Gastrocnemius medialis (tissue), 4 donors: ENCODE measurements around the gene PRKCE. TPM values are rescaled to one million over a fixed set of nuclear protein-coding genes. Genes with fewer than 3 reads are reported as not detected.

Source experiments
- ATAC-seq, 2 donors: fragments of 150-250 bp; one replicate each; pipeline ENCODE4 v1.9.1; 2016
- DNase-seq, 2 donors: peaks; one replicate each; pipeline ENCODE4 v3.0.0-alpha.2; 2019
- H3K27ac ChIP-seq, 4 donors: fragments of 200-600 bp; sonication (generic); 1 replicate in 1 of 4; 2 replicates in 3 of 4; pipeline ENCODE4 v1.5.1; 2016 to 2018; ENCODE audit warnings: mild to moderate bottlenecking in 2 of 4, moderate library complexity in 1 of 4
- H3K27me3 ChIP-seq, 3 donors: fragments of 200-600 bp; sonication (generic) in 2 of 3; 1 replicate in 1 of 3; 2 replicates in 2 of 3; pipeline versions ENCODE4 v1.5.1 to v1.6.0; 2016 to 2019; ENCODE audit warnings: mild to moderate bottlenecking in 1 of 3, moderate library complexity in 1 of 3
- H3K36me3 ChIP-seq, 2 donors: fragments of 200-600 bp; sonication (generic) in 1 of 2; one replicate each; pipeline ENCODE4 v1.5.1; 2017 to 2018
- H3K4me1 ChIP-seq, 2 donors: fragments of 200-600 bp; sonication (generic) in 1 of 2; one replicate each; pipeline ENCODE4 v1.5.1; 2016 to 2017; ENCODE audit warnings: mild to moderate bottlenecking in 2 of 2
- H3K4me3 ChIP-seq, 4 donors: fragments of 200-600 bp; sonication (generic) in 3 of 4; 1 replicate in 1 of 4; 2 replicates in 3 of 4; pipeline ENCODE4 v1.5.1; 2016 to 2019; ENCODE audit warnings: mild to moderate bottlenecking in 2 of 4
- H3K9me3 ChIP-seq, 3 donors: fragments of 200-600 bp; sonication (generic) in 2 of 3; 1 replicate in 1 of 3; 2 replicates in 2 of 3; pipeline ENCODE4 v1.5.1; 2016 to 2019
- CTCF ChIP-seq, 5 experiments: fragments of 450-650 bp in 3 of 5; fragments of 200-600 bp in 2 of 5; sonication (generic) in 2 of 5; IDR thresholded peaks in 4 of 5; conservative IDR thresholded peaks in 1 of 5; 1 replicate in 4 of 5; 2 replicates in 1 of 5; pipeline ENCODE4 v1.5.1; 2016 to 2019; ENCODE audit warnings: antibody characterized with exemption in 5 of 5, mild to moderate bottlenecking in 3 of 5, moderate library complexity in 3 of 5
- POLR2A ChIP-seq, 2 donors: fragments of 450-650 bp; IDR thresholded peaks; one replicate each; pipeline ENCODE4 v1.6.1; 2017; ENCODE audit warnings: antibody characterized with exemption in 2 of 2, mild to moderate bottlenecking in 2 of 2, moderate library complexity in 2 of 2
- in situ Hi-C, 4 donors: fragments of 200-750 bp; cut with MboI; loops; one replicate each; pipeline versions ENCODE4 v1.15.0 to v1.8.0; 2017; ENCODE audit warnings: low sequenced_read_pairs in 4 of 4
- intact Hi-C: fragments of 100-400 bp; cut with DNase I; formaldehyde crosslinking; loops from one replicate; pipeline ENCODE4 v1.15.1; 2023; ENCODE audit warnings: low total_unique reads
- total RNA-seq, 4 donors: library from RNA; depleted of rRNA; stranded (reverse); fragments of >200 nt; gene quantifications; one replicate each; pipeline versions ENCODE4 v1.1.0 to v1.2.3, GENCODE V29; 2016

PRKCE gene
- total RNA-seq, 4 donors from 2014 or later: 5.8 to 28.9 (median 11.8) TPM

- H3K36me3 ChIP-seq: no peaks in the 10 kb centered on the region
- intact Hi-C loops (no loop called here), in situ Hi-C loops (no loop called here)
- DNase-seq: no peak
- no peak overlapping the region for H3K4me3 ChIP-seq
- H3K4me1 ChIP-seq: peaks cover 9 to 43% of the 10 kb centered on the region in 2 donors
- H3K9me3 ChIP-seq: no peaks in the 10 kb centered on the region
- TF ChIP-seq POLR2A (IDR thresholded peaks at IDR 0.05) (no peak), CTCF (IDR thresholded peaks at IDR 0.05 in 4 of 5, conservative IDR thresholded peaks at IDR 0.05 in 1 of 5) (no peak)
- ATAC-seq: no peak
- no peaks in the 10 kb centered on the region for H3K27me3 ChIP-seq
- H3K27ac ChIP-seq: no peak overlapping the region
Observed at GRCh38 chr2:45859682-45860081, 208.2 kb downstream of the PRKCE start.

GRCh38 chr2:45860136-45861121, 209.0 kb downstream of the PRKCE start:
- H3K9me3 ChIP-seq: no peaks in the 10 kb centered on the region
- intact Hi-C loops: no loop called here
- no peaks in the 10 kb centered on the region for H3K36me3 ChIP-seq
- peaks cover 9 to 35% of the 10 kb centered on the region in 2 donors for H3K4me1 ChIP-seq
- peak; percentile 43 to 48 for ATAC-seq
- H3K27ac ChIP-seq: peak overlapping the region; percentile 2 to 46 (median 29)
- in situ Hi-C loops: no loop called here
- TF ChIP-seq POLR2A (IDR thresholded peaks at IDR 0.05): no peak
- TF ChIP-seq CTCF (IDR thresholded peaks at IDR 0.05 in 4 of 5, conservative IDR thresholded peaks at IDR 0.05 in 1 of 5): no peak
- peak overlapping the region in 3 of 4 donors; percentile 8 to 35 (median 26) for H3K4me3 ChIP-seq
- DNase-seq: peak in 1 of 2 donors; percentile 29
- no peaks in the 10 kb centered on the region for H3K27me3 ChIP-seq

GRCh38 chr2:45862843-45863242, 211.4 kb downstream of the PRKCE start:
- no peak for ATAC-seq
- in situ Hi-C loops: no loop called here
- H3K9me3 ChIP-seq: no peaks in the 10 kb centered on the region

GRCh38 chr2:45864121-45864520, 212.6 kb downstream of the PRKCE start:
- no peaks in the 10 kb centered on the region for H3K36me3 ChIP-seq
- H3K27ac ChIP-seq: no peak overlapping the region
- DNase-seq: no peak
- TF ChIP-seq POLR2A (IDR thresholded peaks at IDR 0.05) (no peak), CTCF (IDR thresholded peaks at IDR 0.05 in 4 of 5, conservative IDR thresholded peaks at IDR 0.05 in 1 of 5) (no peak)
- in situ Hi-C loops (no loop called here), intact Hi-C loops (no loop called here)
- no peak overlapping the region for H3K4me3 ChIP-seq
- ATAC-seq: no peak
- H3K9me3 ChIP-seq: no peaks in the 10 kb centered on the region
- no peaks in the 10 kb centered on the region for H3K27me3 ChIP-seq
- H3K4me1 ChIP-seq: peaks cover 9 to 21% of the 10 kb centered on the region in 2 donors

More at GRCh38 chr2:45862843-45863242, 211.4 kb downstream of the PRKCE start:
- Histone ChIP-seq H3K4me1 (peaks cover 9 to 21% of the 10 kb centered on the region in 2 donors), H3K36me3 (no peaks in the 10 kb centered on the region), H3K4me3 (no peak overlapping the region), H3K27me3 (no peaks in the 10 kb centered on the region), H3K27ac (no peak overlapping the region)
- no peak for DNase-seq
- intact Hi-C loops: no loop called here
- TF ChIP-seq CTCF (IDR thresholded peaks at IDR 0.05 in 4 of 5, conservative IDR thresholded peaks at IDR 0.05 in 1 of 5): no peak
- no peak for TF ChIP-seq POLR2A (IDR thresholded peaks at IDR 0.05)
